ENCODE results near the gene LAPTM4A.

DNA sequence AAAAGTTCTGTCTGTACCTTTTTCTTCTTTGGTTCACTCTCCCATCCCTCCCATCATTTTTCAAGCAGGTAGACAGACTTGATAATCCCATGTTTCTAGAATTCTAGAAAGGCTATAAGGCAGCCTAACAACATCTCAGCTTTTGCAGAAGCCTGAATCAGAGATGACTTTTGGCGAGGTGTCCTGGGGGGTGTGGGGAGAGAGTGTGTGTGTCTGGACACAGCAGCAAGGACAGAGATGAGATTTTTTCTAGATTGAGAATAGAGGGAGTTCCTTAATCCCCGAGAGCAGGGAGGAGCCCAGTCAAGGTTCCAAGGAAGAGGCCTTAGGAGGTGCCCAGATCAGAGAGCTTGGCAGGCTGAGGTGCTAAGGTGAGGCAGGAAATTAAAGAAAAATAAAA is 22.0 kb upstream of the LAPTM4A start:
- TF ChIP-seq, protein P1, sequence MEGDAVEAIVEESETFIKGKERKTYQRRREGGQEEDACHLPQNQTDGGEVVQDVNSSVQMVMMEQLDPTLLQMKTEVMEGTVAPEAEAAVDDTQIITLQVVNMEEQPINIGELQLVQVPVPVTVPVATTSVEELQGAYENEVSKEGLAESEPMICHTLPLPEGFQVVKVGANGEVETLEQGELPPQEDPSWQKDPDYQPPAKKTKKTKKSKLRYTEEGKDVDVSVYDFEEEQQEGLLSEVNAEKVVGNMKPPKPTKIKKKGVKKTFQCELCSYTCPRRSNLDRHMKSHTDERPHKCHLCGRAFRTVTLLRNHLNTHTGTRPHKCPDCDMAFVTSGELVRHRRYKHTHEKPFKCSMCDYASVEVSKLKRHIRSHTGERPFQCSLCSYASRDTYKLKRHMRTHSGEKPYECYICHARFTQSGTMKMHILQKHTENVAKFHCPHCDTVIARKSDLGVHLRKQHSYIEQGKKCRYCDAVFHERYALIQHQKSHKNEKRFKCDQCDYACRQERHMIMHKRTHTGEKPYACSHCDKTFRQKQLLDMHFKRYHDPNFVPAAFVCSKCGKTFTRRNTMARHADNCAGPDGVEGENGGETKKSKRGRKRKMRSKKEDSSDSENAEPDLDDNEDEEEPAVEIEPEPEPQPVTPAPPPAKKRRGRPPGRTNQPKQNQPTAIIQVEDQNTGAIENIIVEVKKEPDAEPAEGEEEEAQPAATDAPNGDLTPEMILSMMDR (conservative IDR thresholded peaks at IDR 0.05; ENCODE audit: low read depth, low read length), result no peak
- TF ChIP-seq RAD21 (IDR thresholded peaks at IDR 0.05; ENCODE audit: low read length), result no peak
- no peak for TF ChIP-seq POLR2A (IDR thresholded peaks at IDR 0.05; ENCODE audit: low read depth, low read length)
